LNCAP (cell line): ENCODE data around the gene MEPE.

Experiments used
- TF ChIP-seq, protein P1 (sequence below): fragments of 450-650 bp; IDR thresholded peaks from 2 replicates; pipeline ENCODE4 v1.5.1; 2017; ENCODE audit warnings: mild to moderate bottlenecking

Gene MEPE

DNA sequence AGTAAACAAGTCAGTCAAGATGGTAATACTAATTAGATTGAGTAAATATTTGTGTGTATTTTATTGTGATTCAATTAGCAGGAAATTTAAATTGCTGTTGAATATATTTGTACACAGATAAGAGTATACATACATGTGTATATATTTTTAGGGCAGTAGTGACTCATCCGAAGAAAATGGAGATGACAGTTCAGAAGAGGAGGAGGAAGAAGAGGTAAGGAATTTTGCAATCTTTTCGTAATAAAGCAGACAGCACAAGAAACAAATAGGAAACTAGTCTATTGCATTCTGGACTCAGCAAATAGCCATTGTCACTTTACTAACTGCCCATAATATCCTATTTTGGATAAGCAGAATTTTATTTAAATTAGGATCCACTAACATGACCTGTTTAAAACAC is 26.8 kb upstream of the MEPE start:
- TF ChIP-seq, protein P1, sequence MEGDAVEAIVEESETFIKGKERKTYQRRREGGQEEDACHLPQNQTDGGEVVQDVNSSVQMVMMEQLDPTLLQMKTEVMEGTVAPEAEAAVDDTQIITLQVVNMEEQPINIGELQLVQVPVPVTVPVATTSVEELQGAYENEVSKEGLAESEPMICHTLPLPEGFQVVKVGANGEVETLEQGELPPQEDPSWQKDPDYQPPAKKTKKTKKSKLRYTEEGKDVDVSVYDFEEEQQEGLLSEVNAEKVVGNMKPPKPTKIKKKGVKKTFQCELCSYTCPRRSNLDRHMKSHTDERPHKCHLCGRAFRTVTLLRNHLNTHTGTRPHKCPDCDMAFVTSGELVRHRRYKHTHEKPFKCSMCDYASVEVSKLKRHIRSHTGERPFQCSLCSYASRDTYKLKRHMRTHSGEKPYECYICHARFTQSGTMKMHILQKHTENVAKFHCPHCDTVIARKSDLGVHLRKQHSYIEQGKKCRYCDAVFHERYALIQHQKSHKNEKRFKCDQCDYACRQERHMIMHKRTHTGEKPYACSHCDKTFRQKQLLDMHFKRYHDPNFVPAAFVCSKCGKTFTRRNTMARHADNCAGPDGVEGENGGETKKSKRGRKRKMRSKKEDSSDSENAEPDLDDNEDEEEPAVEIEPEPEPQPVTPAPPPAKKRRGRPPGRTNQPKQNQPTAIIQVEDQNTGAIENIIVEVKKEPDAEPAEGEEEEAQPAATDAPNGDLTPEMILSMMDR, result no peak

DNA sequence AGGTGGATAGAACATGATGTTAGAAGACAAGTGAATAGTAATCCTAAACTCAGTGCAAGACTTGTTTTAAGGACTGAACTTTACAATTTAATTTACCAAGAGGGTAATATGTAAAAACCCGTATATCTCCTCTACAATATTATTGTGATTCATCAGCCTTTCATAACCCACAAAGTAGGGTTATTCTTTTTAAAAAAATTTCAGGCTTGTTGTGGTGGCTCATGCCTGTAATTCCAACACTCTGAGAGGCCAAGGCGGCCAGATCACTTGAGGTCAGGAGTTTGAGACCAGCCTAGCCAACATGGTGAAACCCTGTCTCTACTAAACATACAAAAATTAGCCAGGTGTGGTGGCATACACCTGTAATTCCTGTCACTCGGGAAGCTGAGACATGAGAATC is 26.2 kb upstream of the MEPE start:
- TF ChIP-seq, protein P1, result no peak

DNA sequence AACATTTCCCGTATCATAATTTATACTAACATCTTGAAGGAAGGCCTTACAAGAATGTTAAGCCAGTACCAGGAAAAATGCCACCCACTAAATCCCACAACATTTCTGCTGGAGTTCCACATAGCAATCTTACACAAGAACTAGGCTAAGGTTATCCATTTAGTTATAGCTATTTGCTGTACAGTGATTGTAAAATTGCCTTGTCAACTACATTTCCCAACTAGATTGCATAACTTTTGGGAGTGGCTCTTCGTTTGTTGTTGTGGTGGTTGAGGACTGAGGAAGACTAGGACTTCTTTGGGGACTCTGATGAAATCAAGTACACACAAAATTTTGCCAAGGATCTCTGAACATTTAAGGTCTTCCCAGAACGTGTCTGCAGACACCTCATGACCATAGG is 25.4 kb upstream of the MEPE start:
- TF ChIP-seq, protein P1, result no peak

DNA sequence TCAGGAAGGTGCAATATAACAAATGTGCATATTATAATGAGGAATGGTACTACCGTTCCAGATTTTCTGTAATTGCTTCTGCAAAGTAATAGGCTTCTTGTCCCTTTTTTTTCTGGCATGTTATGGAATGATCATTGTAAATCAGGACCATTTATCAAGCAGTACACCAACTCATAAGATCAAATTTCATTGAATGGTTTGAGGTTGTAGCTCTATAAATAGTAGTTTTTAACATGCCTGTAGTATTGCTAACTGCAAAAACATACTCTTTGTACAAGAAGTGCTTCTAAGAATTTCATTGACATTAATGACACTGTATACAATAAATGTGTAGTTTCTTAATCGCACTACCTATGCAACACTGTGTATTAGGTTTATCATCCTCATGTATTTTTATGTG is 20.8 kb upstream of the MEPE start:
- TF ChIP-seq, protein P1, result no peak

DNA sequence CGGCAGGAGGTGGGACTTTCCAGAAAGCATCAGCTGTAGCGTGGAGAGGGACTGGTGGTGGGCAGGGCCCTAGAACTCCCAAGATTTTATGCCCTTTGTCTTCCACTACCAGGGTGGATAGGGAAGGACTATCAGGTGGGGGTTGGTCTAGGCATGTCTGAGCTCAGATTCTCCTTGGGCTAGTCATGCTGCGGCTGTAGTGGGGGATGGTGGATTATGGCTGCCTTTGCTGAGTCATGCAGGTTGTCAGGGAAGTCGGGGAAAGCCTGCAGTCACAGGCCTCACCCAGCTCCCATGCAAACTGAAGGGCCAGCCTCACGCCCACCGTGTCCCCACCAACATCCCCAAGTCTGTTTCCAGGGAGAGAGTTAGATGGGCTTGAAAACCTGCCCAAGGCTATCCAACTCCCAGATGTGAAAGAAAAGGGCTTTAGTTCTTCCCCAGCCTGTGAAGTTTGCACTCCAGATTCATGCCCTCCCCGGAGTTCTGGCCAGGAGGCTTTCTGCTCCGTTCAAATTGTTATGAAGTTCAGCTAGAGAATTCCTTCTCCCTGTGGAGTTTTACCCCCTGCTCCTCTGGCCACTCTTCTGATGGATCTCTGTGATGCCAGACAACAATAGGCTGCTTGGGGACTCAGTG is 13.4 kb upstream of the MEPE start:
- TF ChIP-seq, protein P1, result no peak

DNA sequence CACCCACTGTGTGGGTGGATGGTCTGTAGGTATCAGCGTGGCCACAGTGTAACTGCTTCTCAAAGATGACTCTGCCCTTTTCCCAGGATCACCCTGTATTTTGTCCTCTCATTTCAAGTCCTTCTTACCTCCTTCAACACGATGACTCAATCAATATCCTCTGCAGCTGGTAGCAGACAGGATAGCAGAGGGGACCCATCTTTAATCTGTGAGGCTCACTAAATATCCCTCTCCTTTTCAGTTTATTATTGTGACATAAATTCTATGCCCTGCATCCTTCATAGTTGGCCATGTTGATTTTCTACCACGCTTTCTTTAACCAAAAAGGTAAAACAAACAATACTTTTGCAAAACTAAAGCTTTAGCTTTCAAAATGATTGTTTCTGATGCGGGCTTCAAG is 9.6 kb upstream of the MEPE start:
- TF ChIP-seq, protein P1, result no peak

DNA sequence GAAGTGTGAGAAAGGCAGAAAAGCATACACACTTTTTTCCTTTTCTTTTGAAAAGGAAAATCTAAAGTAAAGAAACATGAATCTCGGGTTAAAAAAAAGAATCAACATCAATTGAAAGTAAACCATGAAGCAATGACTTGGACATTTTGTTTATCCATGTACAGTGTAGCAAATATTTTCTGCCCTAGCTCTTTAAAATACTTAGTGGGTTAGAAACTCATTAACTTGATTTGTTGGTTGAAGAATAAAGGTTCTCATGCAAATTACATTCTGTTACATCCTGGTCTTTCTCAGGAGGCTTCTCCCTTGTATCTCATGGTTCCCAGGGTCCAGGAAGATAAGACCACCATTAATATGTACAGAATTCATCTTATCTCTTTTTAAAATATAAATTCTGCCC is 9.0 kb upstream of the MEPE start:
- TF ChIP-seq, protein P1, result no peak

DNA sequence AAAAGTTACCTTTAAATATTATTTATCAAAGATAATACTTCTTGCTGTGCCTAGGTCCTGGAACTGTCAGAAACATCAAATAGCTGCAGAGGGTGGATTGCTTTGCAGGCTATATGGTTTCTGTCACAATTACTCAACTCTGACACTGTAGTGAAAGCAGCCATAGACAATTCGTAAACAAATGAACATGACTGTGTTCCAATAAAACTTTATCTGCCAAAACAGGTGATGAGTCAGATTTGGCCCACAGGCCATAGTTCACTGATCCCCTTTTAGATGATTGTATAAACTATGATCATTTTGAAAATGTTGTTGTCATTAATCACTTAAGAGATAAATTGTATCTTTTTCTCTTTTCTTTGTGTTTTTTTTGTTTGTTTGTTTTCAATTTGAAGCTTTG is 8.4 kb upstream of the MEPE start:
- TF ChIP-seq, protein P1, result no peak
